NT2/D1 (cell line): Measurements from ENCODE around the gene AEBP1.
A peak's percentile ranks its signal among the peaks of the same experiment; 100 is the strongest.

ENCODE experiments used
- DNase-seq: peaks from one replicate; pipeline ENCODE4 v3.0.0-alpha.2; 2011; ENCODE audit warnings: low read depth, low spot score
- H3K27me3 ChIP-seq: 2 replicates; pipeline ENCODE4 v1.6.0; 2011; ENCODE audit warnings: mild to moderate bottlenecking; ENCODE audit not compliant: insufficient read length, insufficient read depth
- H3K36me3 ChIP-seq: 2 replicates; pipeline ENCODE4 v1.6.1; 2011; ENCODE audit warnings: mild to moderate bottlenecking, low read length, mixed read lengths; ENCODE audit not compliant: insufficient read depth, insufficient read length
- H3K4me1 ChIP-seq: 2 replicates; pipeline ENCODE4 v1.5.1; 2011; ENCODE audit not compliant: insufficient read depth, insufficient read length
- H3K4me3 ChIP-seq: 2 replicates; pipeline ENCODE4 v1.5.1; 2011; ENCODE audit warnings: low read depth; ENCODE audit not compliant: insufficient read length
- H3K9ac ChIP-seq: 2 replicates; pipeline ENCODE4 v1.6.0; 2011; ENCODE audit warnings: low read depth; ENCODE audit not compliant: insufficient read length
- H3K9me3 ChIP-seq: 2 replicates; pipeline ENCODE4 v1.5.1; 2011; ENCODE audit warnings: mild to moderate bottlenecking, low read length; ENCODE audit not compliant: insufficient read depth
- SUZ12 ChIP-seq: IDR thresholded peaks from 2 replicates; pipeline ENCODE4 v1.6.1; 2011; ENCODE audit not compliant: insufficient read length, insufficient read depth; ENCODE audit errors: extremely low read depth
- YY1 ChIP-seq: IDR thresholded peaks from 2 replicates; pipeline ENCODE4 v1.6.1; 2011; ENCODE audit not compliant: insufficient read length, insufficient read depth
- ZNF274 ChIP-seq: IDR thresholded peaks from 2 replicates; pipeline ENCODE4 v1.6.1; 2011; ENCODE audit warnings: mild to moderate bottlenecking, low read depth, low read length

AEBP1 gene

DNA sequence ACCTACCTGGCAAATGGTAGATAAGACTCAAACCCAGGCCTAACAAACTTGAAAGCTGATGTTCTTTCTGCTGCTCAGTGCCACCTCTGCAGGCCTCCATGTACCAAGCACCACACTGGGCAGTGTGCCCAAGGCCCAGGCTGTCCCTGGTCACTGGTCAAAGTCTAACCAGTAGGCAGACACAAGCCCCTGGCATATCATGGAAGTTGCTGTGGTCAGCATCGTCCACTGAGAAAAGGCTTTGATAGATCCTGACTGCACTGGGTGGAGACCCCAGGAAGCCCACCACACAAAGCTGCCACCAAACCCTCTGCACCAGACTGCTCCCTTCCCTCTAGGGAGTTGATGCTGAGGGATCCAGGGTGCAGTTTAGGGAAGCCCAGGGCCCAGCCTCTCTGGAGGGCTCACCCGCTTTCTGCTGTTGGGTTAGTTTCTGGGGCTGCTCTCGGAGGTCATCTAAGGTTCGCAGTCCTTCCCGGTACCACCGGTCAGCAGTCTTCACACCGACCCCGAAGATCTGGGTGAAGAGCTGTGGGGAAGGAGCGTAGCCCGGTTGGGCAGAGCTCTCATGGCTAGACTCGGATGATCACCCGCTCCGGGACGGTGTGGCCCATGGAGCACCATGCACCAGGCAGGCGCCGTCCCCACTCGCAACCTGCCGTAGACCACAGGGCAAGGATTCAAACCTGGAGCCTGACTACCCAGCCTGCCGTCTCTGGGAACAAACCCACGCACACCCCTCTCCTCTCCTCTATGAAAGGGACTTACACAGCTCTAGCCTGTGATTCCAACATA, 27.8 kb upstream of the AEBP1 start:
- H3K36me3 ChIP-seq: peaks cover 83% of the 10 kb centered on the region
- H3K9ac ChIP-seq: no peak overlapping the region
- no peak overlapping the region for H3K4me3 ChIP-seq
- H3K9me3 ChIP-seq: no peaks in the 10 kb centered on the region
- H3K4me1 ChIP-seq: peaks cover 19% of the 10 kb centered on the region
- TF ChIP-seq ZNF274 (no peak), SUZ12 (no peak), YY1 (no peak)
- H3K27me3 ChIP-seq: no peaks in the 10 kb centered on the region
- no peak for DNase-seq

DNA sequence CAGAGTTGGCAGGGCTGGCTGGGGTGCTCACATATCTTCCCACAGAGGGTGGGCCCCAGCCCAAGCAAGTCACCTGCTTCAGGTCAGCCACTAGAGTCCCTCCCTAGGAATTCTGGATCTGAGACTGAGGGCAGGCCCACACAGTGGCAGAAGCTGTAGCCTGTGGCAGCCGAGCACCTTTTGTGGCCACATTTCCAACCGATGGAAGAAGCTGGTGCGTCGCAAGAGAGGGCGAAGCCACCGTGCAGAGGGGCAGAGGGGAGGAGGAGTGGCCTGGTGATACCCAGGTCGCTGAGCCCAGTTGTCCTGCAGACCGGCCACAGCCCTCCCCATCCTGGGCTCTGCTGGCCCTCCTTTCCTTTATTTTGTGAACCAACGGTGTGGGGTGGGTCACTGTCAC, 27.1 kb upstream of the AEBP1 start:
- TF ChIP-seq YY1: no peak
- TF ChIP-seq ZNF274: no peak
- TF ChIP-seq SUZ12: no peak
- no peaks in the 10 kb centered on the region for H3K27me3 ChIP-seq
- no peak overlapping the region for H3K4me3 ChIP-seq
- no peaks in the 10 kb centered on the region for H3K9me3 ChIP-seq
- H3K4me1 ChIP-seq: peaks cover 19% of the 10 kb centered on the region
- no peak overlapping the region for H3K9ac ChIP-seq
- DNase-seq: no peak
- peaks cover 79% of the 10 kb centered on the region for H3K36me3 ChIP-seq

DNA sequence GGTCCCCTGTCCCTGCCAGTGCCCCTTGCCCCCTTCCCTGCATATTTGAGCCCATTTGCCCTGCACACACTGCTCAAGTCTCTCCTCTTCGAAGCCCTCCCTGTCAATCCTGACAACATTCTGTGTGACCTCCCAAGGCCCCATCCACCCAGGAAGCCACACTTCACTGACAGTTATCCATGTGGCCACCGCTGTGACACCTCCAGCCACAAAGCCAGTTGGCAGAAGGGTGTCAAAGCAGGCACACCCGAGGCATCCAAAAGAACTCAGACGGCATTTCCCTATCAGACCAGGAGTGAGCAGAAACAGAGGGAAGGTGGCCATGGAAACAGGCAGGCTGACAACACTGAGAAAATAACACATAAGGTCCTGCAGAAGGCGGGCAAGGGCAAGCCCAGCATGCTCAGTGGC, 26.5 kb upstream of the AEBP1 start:
- Histone ChIP-seq H3K4me3 (no peak overlapping the region), H3K9ac (no peak overlapping the region), H3K9me3 (no peaks in the 10 kb centered on the region), H3K4me1 (peaks cover 19% of the 10 kb centered on the region), H3K27me3 (no peaks in the 10 kb centered on the region), H3K36me3 (peaks cover 75% of the 10 kb centered on the region)
- no peak for DNase-seq
- TF ChIP-seq SUZ12: no peak
- no peak for TF ChIP-seq ZNF274
- no peak for TF ChIP-seq YY1

DNA sequence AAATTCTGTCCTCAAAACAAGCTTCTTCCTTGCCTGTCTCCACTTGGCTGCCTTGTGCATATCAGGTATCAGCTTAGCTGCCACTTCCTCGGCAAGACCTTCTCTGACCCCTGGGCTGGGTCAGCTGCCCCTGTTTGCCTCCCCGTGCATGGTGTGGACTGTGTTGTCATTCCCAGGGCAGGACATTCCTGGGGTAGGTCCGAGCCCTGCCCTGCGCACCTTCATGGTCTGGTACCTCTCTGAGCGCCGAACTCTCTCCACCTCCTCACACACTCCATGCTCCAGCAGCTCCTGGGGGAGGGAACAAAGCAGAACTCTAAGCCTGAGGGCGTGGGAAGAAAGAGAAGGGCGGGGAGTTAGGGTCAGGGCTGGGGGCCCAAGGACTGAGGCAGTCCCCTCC, 25.6 kb upstream of the AEBP1 start:
- TF ChIP-seq YY1 (no peak), ZNF274 (no peak), SUZ12 (no peak)
- no peaks in the 10 kb centered on the region for H3K9me3 ChIP-seq
- H3K4me3 ChIP-seq: no peak overlapping the region
- peaks cover 67% of the 10 kb centered on the region for H3K36me3 ChIP-seq
- no peak overlapping the region for H3K9ac ChIP-seq
- peaks cover 6% of the 10 kb centered on the region for H3K27me3 ChIP-seq
- H3K4me1 ChIP-seq: peaks cover 18% of the 10 kb centered on the region
- DNase-seq: no peak

DNA sequence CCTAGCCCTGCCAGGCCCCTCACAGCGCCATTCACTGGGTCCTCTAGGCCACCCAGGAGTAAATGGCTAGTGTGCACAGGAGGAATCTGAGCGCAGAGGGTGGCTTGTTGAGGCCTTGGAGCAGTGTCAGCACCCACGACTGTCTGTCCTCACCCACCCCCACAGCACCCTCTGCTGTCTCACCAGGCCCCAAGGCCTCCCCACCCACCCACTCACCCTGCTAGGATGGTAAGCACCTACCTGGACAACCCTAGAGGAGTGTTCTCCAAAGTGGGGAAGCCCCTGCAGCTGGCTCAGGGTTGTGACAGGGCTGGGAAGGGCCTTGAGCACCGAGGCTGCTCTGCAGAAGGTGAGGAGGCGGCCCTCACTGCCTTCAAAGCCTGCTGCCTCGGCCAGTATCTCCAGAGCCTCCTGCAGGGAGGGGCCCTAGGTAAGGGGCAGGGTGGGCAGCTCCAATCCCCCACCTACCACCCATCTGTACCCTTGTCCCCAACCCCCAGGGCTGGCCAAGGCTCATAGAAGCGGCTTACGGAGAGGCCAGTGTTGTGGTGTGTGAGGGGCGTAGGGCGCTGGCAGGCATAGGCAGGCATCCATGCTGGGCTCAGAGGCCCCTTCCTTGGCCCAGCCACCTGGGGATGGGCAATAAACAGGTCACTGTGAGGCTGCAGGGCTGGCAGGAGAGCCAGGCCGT, 24.7 kb upstream of the AEBP1 start:
- Histone ChIP-seq H3K36me3 (peaks cover 57% of the 10 kb centered on the region), H3K4me1 (peaks cover 9% of the 10 kb centered on the region), H3K27me3 (peaks cover 12% of the 10 kb centered on the region), H3K4me3 (no peak overlapping the region), H3K9me3 (no peaks in the 10 kb centered on the region), H3K9ac (peak overlapping the region; percentile 18)
- no peak for TF ChIP-seq SUZ12
- no peak for TF ChIP-seq YY1
- DNase-seq: no peak

DNA sequence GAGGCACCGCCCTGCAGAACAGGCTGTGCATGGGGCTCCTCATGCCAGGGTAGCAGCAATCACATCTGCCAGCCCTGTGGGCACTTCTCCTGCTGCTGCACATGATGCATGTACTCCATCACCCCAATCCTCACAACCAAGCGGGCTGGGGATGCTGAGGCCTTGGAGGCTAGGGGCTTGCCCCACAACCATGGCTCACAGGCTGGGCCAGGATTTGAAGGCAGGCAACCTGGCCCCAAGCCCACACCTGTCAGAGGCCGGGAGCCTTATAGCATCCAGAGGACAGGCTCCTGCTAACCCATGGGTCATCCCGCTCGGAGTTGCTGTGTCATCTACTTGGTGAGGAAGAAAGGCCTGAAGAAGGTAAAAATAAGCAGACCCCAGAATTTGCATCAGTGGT, 24.0 kb upstream of the AEBP1 start:
- peaks cover 12% of the 10 kb centered on the region for H3K27me3 ChIP-seq
- DNase-seq: no peak
- no peak overlapping the region for H3K9ac ChIP-seq
- H3K9me3 ChIP-seq: no peaks in the 10 kb centered on the region
- TF ChIP-seq ZNF274: no peak
- no peak for TF ChIP-seq SUZ12
- no peak for TF ChIP-seq YY1
- no peak overlapping the region for H3K4me3 ChIP-seq
- H3K36me3 ChIP-seq: peaks cover 56% of the 10 kb centered on the region
- H3K4me1 ChIP-seq: peaks cover 8% of the 10 kb centered on the region

DNA sequence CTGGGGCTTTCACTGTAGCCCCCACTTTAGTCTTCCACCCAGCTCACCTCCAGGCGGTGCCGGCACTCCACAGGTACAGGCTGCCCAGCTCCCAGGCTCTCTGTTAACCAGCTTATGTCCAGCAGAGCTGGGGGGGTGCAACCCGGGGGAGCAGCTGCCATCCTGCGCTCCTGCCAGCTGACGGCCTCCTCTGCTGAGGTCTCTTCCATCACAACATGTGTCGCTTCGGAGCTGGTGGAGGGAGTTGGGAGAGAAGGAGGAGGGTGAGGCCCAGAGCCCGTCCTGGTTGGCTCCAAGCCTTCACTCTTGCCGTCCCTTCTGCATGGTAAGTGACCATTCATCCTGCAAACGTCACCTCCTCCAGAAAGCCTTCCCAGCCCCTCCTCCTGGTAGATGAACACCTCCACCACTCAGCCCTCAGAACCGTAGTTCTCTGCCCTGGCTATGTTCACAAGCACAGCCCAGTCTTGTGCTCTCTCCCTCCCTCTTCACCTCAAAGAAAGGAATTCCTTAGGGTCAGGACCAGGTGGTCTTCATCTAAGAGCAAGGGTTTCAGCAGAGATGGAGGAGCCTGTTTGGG, 23.4 kb upstream of the AEBP1 start:
- H3K4me3 ChIP-seq: peak overlapping the region; percentile 93
- no peak for TF ChIP-seq SUZ12
- no peak for TF ChIP-seq ZNF274
- no peak for TF ChIP-seq YY1
- H3K27me3 ChIP-seq: peaks cover 12% of the 10 kb centered on the region
- no peak for DNase-seq
- H3K4me1 ChIP-seq: peaks cover 14% of the 10 kb centered on the region
- H3K9me3 ChIP-seq: no peaks in the 10 kb centered on the region
- peaks cover 50% of the 10 kb centered on the region for H3K36me3 ChIP-seq
- peak overlapping the region; percentile 47 for H3K9ac ChIP-seq
